CD4-positive, alpha-beta T cell treated with Interleukin-6 at 100 ng/mL for 8 hours (primary cell): ENCODE data around the gene SYPL2.
"Not testable (repeated sequence)": the region's sequence is repeated elsewhere in the genome, so short reads cannot be mapped to it uniquely, and the experiment has no call there.

ENCODE experiments used
- DNase-seq: peaks from one replicate; pipeline ENCODE4 v3.0.0-alpha.2; 2020; ENCODE audit warnings: mixed read lengths, low spot score

SYPL2 gene

DNA sequence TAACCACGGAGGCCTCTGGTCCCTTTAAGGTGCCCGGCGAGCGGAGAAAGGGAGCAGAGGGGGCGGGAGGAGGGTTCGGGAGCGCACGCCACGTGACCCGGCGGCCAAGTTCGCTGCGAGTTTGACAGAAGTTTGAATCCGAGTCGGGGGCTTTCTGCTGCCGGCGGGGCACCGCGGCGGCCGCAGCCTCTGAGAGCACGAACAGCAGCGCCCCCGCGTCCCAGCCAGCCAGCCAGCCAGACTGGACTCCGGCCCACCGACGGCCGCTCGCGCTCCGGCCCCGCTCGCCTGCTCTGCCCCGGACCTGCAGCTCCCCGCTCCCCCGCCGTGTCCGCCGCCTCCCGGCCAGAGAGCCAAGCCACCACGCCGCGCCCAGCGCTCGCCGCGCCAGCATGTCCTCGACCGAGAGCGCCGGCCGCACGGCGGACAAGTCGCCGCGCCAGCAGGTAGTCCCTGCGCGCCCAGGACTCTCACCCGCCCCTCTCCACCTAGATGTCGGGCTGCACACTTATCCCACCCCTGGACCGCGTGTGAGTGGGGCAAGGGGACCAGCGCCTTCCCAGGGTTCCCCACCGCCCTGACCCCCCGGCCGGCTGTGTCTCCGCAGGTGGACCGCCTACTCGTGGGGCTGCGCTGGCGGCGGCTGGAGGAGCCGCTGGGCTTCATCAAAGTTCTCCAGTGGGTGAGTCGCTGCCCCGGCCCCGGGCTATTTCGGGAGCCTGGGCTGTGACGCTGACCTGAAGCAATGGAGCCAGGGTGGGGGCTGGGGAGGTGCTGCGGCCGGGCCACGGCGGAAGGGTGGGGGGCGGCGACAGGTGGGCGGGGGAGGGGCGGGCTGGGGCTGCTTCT is at the start of gene SYPL2:
TSS of gene SYPL2 (plus strand) at position 95 of the 849 bp plus-strand sequence. CDS start at position 393, 298 bp downstream.
- no peak for DNase-seq

DNA sequence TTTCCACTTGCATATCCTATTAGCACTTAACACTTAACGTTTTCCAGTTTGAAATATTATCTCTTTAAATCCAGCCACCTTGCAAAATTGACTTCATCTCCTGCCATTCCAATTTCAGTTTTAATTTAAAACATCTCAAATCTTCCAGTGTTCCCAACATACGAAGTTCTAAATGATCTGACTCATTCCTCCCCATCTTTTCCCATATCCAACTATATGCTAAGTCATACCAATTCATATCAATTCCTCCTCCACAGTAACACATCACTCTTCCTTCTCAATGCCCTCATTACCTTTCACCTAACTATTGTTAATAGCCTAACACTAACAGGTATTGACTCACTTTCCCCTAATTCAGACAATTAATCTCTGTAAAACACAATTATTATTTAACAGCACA is 42.8 kb upstream of the SYPL2 start:
- DNase-seq = no peak

DNA sequence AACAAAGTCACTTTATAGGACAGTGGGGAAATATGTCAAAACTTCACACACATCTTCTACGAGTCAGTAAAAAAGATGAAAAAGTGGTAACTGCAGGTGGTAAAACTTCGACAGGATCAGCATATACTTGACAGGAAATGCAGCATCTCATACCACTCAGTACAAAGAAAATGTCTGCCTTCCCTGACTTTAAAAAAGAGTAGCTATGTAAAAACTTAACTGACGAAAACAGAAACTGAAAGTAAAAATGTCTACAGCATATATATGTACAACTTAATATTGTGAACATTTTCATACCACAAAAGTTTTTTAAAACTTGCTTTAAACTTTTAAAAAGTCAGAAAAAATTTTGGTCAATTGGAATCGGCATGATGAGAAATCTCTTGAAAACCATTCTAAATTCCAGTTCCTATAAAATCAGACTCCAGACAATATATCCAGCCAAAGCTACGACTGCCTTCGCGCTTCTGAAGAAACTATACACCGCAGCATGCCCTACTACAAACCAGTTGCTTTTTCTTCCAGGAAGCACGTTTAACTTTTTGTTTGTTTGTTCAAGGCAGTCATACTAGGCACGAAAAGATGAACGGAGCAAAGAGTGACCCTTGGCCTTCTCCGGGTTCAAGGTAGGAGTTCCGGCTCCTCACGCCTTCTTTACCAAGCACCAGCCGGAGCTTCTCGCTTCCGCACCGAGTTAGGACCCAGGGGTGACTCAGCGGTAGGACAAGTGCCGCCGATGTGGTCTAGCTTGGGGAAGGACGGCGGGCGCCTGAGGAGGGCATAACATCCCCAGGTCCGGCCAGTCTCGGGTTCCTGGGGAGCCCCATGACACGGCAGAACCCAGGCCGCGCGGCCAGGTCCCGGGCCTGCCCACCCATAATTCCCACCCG is 40.7 kb upstream of the SYPL2 start:
- DNase-seq = peak; percentile 52

DNA sequence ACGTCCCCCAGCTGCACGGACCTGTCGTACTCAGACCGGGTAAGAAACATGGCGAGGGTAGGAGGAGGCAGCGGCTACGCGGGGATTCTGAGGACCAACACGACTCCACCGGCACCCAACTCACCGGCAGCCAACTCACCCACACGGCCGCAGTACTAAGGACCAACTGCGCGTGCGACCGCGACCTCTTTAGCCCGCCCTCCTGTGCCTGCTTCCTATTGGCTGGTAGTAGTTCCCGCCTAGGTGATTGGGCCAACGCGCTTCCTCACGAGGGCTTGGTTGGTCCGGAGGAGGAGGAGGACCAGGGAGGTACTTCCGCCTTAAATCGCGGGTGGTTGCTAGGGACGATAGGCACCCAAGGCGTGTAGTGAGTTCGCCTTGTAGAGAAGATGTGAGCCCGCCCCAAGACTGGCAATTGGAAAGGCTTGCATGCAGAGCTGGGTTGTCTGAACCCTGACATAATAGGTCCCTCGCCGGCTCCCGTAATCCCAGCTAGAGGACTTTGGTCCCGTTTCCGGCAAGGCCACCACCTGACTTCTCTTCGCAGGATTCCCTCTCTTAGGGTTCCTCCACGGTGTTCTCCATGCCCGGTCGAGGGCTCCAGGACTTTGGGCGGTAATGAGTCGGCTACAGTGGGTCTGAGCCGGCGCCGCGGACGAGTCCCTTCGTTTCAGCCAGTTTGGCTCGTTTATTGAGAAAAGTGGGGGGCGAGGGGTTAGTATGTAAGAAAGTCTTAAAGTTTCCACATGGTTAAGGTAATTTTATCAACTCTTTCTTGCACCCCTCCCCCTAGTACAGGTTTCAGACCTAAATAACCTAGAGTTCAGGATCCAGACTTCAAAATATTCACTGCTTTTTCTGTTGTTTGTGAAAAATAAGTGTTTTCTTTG is 39.8 kb upstream of the SYPL2 start, which contains the start of gene PSMA5:
TSS of gene PSMA5 (minus strand) at position 168 of the 890 bp plus-strand sequence. CDS start at position 50, 118 bp downstream.
- peak; percentile 97 for DNase-seq

DNA sequence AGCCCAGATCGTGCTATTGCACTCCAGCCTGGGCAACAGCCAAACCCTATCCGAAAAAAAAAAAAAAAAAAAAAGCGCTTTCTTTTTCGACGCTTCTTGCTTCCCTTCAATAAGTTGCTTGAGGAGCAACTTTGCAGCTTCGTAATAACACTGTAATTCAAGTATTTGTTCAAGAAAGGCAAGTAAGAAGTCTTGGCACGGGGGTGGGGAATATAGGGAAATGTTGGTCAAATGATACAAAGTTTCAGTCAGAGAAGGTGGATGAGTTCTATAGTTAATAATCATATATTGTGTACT is 39.2 kb upstream of the SYPL2 start:
- DNase-seq = no peak

DNA sequence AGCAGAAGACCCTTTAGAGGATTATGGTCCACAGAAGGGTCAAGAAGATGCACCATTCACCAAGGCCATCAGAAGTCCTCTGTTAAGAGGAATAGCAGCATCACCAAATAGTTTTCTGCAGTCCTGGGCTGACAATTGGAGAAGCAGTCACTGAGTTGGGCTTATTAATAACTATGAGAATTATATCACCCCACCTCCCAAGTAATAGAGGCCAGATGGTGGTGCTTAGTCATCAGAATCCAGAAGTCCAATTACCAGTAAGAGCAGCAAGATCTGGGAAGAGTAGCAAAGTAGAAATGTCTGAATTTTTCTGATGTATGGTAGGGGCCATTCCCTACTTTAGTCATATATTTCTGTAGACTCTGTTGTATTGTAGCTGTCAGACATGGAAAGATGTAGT is 34.0 kb upstream of the SYPL2 start:
- DNase-seq = no peak

DNA sequence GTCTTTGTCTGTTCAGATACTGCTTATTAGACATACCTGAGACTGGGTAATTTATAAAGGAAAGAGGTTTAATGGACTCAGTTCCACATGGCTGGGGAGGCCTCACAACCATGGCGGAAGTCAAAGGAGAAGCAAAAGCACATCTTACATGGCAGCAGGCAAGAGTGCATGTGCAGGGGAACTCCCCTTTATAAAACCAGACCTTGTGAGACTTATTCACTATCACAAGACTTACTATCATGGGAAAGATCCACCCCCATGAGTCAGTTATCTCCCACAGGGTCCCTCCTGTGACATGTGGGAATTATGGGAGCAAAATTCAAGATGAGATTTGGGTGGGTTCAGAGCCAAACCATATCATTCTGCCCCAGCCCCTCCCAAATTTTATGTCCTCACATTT is 33.0 kb upstream of the SYPL2 start:
- no peak for DNase-seq

DNA sequence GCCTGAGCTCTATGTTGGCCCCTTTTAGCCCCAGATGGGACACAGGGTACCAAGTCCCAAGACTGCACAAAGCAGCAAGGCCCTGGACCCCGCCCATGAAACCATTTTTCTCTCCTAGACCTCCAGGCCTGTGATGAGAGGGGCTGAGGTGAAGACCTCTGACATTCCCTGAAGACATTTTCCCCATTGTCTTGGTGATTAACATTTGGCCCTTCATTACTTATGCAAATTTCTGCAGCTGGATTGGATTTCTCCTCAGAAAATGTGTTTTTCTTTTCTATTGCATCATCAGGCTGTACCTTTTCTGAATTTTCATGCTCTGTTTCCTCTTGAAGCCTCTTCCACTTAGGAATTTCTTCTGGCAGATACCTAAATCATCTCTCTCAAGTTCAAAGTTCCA is 31.9 kb upstream of the SYPL2 start:
- no peak for DNase-seq

DNA sequence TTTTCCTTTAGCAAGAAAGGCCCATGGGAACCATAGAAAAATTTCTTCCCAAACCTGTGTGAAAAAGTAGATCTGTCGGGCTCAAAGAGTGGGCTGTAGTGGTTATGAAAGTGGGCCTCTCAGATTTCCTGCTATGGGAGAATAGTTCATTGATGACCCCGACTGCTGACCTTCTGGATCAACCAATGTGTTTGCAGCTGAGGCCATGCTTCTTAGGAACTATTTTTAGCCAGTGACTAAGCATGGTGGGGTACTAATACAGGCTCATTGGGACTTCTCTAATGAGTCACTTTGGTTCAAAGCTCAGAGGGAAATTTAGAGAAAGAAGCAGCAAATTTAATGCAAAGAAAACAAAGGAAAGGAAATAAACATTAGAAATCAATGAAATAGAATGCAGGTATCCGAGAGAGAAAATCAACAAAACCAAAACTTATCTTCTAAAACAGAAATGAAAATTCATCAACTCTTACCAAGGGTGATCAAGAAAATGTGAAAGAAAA is 27.5 kb upstream of the SYPL2 start:
- no peak for DNase-seq

DNA sequence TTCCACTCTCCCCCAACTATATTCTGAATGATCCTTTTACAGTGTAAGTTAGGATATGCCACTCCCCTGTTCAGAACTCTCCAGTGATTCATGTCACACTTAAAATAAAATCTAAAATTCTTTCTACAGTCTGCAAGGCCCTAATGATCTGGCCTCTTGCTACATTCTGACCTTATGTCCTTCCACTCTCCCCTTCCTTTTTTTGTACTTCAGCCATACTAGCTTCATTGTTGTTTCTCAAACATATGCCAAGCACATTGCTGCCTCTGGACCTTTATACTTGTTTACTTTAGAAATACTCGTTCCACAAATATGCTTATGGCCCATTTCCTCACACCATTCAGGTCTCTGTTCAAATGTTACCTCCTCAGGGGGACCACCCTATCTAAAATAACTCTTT is 25.3 kb upstream of the SYPL2 start:
- no peak for DNase-seq

DNA sequence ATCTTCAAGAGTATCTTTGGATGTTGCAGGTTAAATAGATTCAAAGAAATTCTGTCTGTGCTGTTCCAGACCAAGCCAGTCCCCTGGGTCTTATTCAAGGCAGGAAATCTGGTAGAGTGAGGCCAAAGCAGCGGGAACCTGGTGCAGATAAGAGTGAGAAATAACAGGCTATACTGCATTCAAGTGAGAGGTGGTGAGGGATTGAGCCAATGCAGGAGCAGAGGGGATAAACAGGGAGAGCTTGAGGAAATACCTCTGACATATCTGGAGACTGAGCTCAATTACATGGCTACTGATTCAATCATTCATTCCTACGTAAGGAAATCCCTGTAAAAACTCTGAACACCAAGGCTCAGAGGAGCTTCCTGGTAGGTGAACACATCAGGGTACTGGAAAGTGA is 22.9 kb upstream of the SYPL2 start:
- no peak for DNase-seq

DNA sequence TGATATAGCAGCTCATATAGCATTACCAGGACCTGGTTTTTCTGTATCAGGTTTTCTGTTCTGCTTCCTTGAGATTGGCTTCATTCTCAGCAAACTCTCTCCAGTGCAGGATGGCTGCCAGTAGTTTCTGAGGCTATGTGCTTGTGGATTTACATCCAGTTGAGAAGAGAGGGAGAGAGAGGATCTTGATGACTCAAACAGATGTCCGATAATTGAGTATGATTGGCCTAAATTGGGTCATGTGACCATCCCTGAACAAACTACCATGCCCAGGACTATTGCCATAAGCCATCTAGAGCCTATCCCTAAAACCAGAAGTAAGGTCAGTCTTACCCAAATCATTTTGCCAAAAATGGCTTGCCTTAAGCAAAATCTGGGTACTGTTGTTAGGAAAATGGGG is 22.0 kb upstream of the SYPL2 start:
- DNase-seq = no peak

DNA sequence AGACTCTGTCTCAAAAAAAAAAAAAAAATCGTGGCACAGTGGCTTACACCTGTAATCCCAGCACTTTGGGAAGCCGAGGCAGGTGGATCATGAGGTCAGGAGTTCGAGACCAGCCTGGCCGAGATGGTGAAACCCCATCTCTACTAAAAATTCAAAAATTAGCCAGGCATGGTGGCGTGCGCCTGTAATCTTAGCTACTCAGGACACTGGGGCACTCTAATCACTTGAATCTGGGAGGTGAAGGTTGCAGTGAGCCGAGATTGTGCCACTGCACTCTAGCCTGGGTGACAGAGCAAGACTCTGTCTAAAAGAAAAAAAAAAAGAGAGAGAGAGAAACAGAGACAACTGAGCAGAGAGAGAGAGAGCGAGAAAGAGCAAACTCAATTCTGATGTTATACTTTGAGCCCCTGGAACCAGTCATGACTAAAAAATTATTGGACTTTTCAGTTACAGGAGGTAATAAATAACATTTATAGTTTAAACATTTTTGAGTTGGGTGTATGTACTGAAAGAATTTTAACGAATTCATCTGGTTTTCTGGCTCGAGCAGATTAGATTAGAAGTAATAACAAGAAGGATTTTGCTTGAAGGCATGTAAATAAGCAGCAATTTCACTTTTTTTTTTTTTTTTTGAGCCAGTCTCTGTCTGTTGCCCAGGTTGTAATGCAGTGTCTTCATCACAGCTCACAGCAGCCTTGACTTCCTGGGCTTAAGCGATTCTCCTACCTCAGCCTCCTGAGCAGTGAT is 20.2 kb upstream of the SYPL2 start:
- not testable (repeated sequence) for DNase-seq

DNA sequence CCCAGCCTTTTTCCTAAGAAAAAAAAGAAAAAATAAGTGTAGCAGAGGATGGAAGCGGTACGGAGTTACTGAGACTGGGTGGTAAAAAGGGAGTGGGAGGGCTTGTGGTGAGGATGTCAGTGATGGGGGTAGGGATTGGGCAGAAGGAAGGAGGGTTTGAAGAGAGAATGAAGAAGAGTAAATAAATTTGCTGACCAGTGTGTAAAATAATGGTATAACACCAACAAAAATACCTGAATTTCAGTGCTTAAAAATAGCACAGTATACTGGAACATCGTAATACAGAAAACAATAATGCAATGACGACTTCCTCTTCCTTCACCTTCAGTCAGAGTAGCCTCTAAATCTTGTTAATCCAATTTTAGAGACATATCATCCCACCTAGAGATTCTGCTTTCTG is 18.8 kb upstream of the SYPL2 start:
- DNase-seq = no peak

DNA sequence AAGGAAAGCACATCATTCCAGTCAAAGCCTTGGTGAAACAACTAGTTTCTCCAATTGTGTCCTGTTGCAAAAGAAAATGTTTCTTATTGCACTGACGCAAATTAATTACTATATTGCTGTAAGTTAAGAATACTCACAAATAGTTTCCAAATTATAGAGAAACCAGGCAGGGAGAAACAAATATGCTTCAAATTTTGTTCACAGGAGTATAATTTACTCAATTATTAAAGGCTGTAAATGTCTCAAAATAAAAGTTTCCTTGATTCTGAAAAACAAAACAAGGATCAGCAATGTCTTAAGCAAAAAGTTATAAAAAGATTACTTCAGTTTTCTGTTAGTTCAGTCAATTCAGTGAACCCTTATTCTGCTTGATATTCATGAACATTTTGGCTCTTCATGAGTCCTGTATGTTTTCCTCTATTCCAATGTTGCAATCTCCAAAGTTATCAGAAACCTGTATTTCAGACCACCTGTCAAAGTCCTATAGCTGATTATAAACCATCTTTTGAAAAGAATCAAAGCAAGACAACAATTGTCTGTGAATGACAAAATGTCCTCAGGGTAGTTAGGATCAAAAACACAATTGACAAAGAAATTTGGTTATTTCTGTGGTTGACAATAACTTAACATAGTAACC is 11.7 kb upstream of the SYPL2 start:
- no peak for DNase-seq

DNA sequence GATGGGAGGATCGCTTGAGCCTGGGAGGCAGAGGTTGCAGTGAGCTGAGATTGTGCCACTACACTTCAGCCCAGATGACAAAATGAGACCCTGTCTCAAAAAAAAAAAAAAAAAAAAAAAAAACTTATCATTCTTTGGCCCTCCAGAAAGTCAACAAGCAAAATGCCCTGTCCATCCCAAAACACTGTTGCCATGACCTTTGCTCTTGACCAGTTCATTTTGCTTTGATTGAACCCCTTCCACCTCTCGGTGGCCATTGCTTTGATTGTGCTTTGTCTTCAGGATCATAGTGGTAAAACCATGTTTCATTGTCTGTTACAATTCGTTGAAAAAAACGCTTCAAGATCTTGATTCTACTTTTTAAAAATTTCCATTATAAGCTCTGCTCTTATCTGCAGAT is 8.5 kb upstream of the SYPL2 start:
- no peak for DNase-seq

DNA sequence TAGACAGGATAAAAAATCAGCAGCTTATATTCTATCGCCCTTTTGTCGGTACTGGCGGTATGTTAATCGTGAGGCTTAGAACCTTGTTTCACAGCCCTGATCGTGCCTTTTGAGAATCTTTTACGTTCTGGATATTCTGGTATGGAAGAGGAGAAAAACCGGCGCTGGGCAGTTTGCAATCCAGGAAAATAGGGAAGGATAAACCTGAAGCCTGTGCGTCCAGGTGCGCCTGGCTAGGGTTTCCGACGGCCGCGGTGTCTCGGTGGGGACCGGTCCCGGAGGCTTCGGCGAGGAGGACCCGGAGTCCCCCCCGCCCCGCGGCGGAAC is 258 bp upstream of the SYPL2 start:
- DNase-seq = no peak

DNA sequence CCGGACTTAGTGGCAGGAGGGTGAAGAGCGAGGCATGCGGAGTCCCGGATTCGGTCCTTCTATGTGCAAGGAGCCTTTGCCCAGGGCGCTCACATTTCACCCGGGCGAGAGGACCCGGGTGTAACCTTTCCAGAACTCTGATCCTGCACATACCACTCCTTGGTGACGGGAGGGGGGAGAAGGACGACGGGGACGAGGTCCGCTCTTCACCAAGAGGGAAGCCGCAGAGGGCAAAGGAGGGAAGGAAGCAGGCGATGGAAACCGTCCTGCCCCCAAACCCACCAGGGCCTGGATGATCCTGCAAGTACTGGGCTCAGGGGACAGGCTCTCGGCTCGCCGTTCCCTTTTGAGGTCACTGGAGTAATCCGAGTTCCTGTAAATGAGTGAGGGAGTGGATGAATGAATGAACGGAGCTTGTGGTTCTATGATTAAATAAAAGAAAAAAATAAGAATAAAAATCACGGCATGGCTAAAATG is 993 bp downstream of the SYPL2 start:
- DNase-seq = no peak

DNA sequence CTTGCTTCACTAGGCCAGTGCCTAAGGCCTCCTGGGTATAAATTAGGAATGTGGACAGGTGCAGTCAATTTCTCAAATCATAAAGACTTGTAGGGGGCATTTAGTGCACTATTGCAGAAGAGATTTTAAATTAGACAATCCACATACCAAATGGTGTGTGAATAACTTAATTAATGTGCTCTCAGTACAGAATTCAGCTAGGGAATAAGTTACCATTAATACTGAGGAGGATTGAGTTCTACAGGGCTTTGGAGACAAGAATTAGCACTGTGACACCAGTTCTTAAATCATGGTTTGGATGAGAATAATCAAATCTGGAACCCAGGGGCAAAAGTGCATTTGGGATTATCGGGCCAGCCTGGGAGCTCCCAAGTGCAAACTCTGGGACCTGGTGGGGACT is 1.7 kb downstream of the SYPL2 start:
- DNase-seq = no peak

DNA sequence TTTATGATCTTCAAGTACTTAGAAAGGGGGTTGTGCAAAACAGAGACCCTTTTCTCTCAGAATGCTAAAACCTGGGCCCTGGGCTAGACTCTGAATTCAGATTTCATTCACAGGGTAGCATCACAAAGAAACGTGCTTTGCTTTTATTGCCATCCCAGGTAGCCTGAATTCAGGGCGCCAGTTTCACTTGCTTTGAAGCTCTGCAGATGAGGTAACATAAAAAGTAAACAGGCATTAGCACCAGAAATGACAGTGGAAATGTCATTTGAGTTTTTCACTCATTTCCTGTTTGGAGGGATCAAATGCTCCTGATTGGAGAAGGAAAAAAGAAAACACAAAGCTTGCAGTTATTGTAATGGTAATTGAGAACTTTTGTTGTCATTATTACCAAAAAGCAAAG is 2.6 kb downstream of the SYPL2 start:
- DNase-seq = no peak

DNA sequence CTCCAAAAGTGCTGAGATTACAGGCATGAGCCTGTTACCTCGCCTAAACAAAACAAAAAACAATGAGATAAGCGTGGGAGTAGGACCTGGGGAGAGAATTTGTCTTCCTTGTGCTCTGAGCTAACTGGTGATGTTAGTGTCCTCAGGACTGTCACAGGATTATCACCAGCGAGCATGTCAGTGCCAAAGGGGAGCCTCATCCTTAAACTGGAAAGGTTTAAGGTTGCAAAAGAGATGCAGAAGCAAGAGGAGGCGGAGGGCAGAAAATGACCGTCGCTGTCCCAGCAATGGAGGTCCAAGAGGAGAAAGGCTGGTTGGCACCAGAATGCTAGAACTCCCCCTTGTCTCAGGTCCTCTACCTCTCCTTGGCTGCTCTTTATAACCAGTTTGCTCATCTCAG is 3.9 kb downstream of the SYPL2 start:
- no peak for DNase-seq
